ENCODE data around the gene SREBF1. TPM values are rescaled to one million over a fixed set of nuclear protein-coding genes. Genes with fewer than 3 reads are reported as not detected.
A peak's percentile ranks its signal among the peaks of the same experiment; 100 is the strongest.
"Not testable (repeated sequence)": the region's sequence is repeated elsewhere in the genome, so short reads cannot be mapped to it uniquely, and the experiment has no call there.

Gene SREBF1
- total RNA-seq, 6 experiments from 2014 or later = 63.8 to 246 (median 173) TPM

GRCh38 chr17:17810895-17811248 lies 25.9 kb downstream of the SREBF1 start:
- DNase-seq (no peak), ATAC-seq (peak in 1 of 4 donors; percentile 3)
- Histone ChIP-seq H3K4me1 (peaks cover 0 to 73% (median 18%) of the 10 kb centered on the region in 4 donors), H3K27me3 (no peaks in the 10 kb centered on the region), H3K36me3 (peaks cover 0 to 43% (median 14%) of the 10 kb centered on the region in 4 donors), H3K4me3 (no peak overlapping the region), H3K9me3 (no peaks in the 10 kb centered on the region), H3K27ac (peak overlapping the region in 1 of 3 donors; percentile 79)
- TF ChIP-seq POLR2A (IDR thresholded peaks at IDR 0.05) (no peak), CTCF (IDR thresholded peaks at IDR 0.05) (no peak)
- intact Hi-C loops (cut with DNase I) = no loop called here
- WGBS (ENCODE audit: insufficient coverage, low coverage, low lambda C conversion rate, missing lambda C conversion rate) = 59% methylated on average over 19 of the region's 27 CpGs

GRCh38 chr17:17810084-17810894 lies 26.5 kb downstream of the SREBF1 start:
- H3K36me3 ChIP-seq = peaks cover 0 to 38% (median 11%) of the 10 kb centered on the region in 4 donors
- intact Hi-C loops (cut with DNase I) = no loop called here
- 37% methylated on average over 28 of the region's 68 CpGs for WGBS (ENCODE audit: insufficient coverage, low coverage, low lambda C conversion rate, missing lambda C conversion rate)
- TF ChIP-seq POLR2A (IDR thresholded peaks at IDR 0.05) (no peak), CTCF (IDR thresholded peaks at IDR 0.05) (peak in 1 of 4 donors; percentile 11)
- H3K27ac ChIP-seq = peak overlapping the region in 2 of 3 donors; percentile 60 to 79
- peak overlapping the region in 2 of 3 donors; percentile 21 to 26 for H3K4me3 ChIP-seq
- peaks cover 0 to 71% (median 18%) of the 10 kb centered on the region in 4 donors for H3K4me1 ChIP-seq
- H3K9me3 ChIP-seq = no peaks in the 10 kb centered on the region
- peak; percentile 19 to 45 (median 36) for ATAC-seq
- no peaks in the 10 kb centered on the region for H3K27me3 ChIP-seq
- DNase-seq = peak; percentile 59 to 81 (median 74)

GRCh38 chr17:17809531-17810083 lies 27.2 kb downstream of the SREBF1 start:
- Histone ChIP-seq H3K4me1 (peaks cover 0 to 65% (median 18%) of the 10 kb centered on the region in 4 donors), H3K4me3 (peak overlapping the region in 2 of 3 donors; percentile 21 to 26), H3K9me3 (no peaks in the 10 kb centered on the region), H3K27me3 (no peaks in the 10 kb centered on the region), H3K36me3 (peaks cover 0 to 31% (median 7%) of the 10 kb centered on the region in 4 donors), H3K27ac (peak overlapping the region in 2 of 3 donors; percentile 60 to 79)
- intact Hi-C loops (cut with DNase I) = no loop called here
- TF ChIP-seq POLR2A (IDR thresholded peaks at IDR 0.05) (no peak), CTCF (IDR thresholded peaks at IDR 0.05) (no peak)
- ATAC-seq = no peak
- 40% methylated on average over 2 of the region's 52 CpGs for WGBS (ENCODE audit: insufficient coverage, low coverage, low lambda C conversion rate, missing lambda C conversion rate)
- DNase-seq = no peak

- TF ChIP-seq CTCF (IDR thresholded peaks at IDR 0.05) = no peak
- TF ChIP-seq POLR2A (IDR thresholded peaks at IDR 0.05) = no peak
- H3K4me3 ChIP-seq = no peak overlapping the region
- no peaks in the 10 kb centered on the region for H3K9me3 ChIP-seq
- H3K27me3 ChIP-seq = no peaks in the 10 kb centered on the region
- H3K36me3 ChIP-seq = peaks cover 0 to 23% (median 4%) of the 10 kb centered on the region in 4 donors
- intact Hi-C loops (cut with DNase I) = no loop called here
- WGBS (ENCODE audit: insufficient coverage, low coverage, low lambda C conversion rate, missing lambda C conversion rate) = 74% methylated on average over 6 of the region's 15 CpGs
- H3K4me1 ChIP-seq = peaks cover 0 to 60% (median 15%) of the 10 kb centered on the region in 4 donors
- H3K27ac ChIP-seq = no peak overlapping the region
- DNase-seq (peak in 1 of 3 donors; percentile 72), ATAC-seq (no peak)
Measured at GRCh38 chr17:17808706-17809432, 27.9 kb downstream of the SREBF1 start.

GRCh38 chr17:17808200-17808599 lies 28.6 kb downstream of the SREBF1 start:
- H3K27ac ChIP-seq; ATAC-seq; H3K9me3 ChIP-seq; DNase-seq; H3K4me3 ChIP-seq; H3K27me3 ChIP-seq; intact Hi-C loops (cut with DNase I): not testable (repeated sequence)
- 95% methylated on average over 4 of the region's 5 CpGs for WGBS (ENCODE audit: insufficient coverage, low coverage, low lambda C conversion rate, missing lambda C conversion rate)
- Histone ChIP-seq H3K4me1 (peaks cover 0 to 54% (median 12%) of the 10 kb centered on the region in 4 donors), H3K36me3 (peaks cover 0 to 17% (median 2%) of the 10 kb centered on the region in 4 donors)
